ENCODE data around the gene CDC42BPA. TPM values are rescaled to one million over a fixed set of nuclear protein-coding genes. Genes with fewer than 3 reads are reported as not detected.

CDC42BPA gene
- polyA plus RNA-seq, 1 of the 3 experiments (the other 2 are of a cell fraction): 6.8 TPM

DNA sequence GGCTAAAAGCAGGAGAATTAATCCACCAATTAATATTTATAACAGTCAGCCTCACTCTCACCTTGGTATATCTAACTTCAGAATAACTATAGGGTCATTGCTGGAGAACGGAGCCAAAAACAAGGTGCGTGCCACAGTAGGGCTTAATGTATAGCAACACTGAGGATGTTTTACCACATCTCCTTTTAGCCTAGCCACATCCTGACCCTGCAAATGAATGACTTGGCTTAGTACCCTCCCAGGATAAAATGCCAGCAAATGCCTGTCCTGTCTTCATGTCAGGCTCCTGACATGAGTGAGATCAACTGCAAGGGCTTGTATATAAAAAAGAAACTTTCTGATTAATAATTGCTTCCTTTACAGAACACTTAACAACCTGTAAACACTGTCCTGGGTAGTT is 2.7 kb upstream of the CDC42BPA start:
- Histone ChIP-seq H2AFZ (ENCODE audit: low read depth) (no peak overlapping the region), H3K9ac (no peak overlapping the region), H3K9me3 (no peaks in the 10 kb centered on the region), H3K36me3 (replicated peaks in 1 of 2; ENCODE audit: control insufficient read depth in 1 of 2, insufficient read depth in 2 of 2, low read length in 1 of 2) (no peaks in the 10 kb centered on the region), H4K20me1 (ENCODE audit: insufficient read depth) (peaks cover 10% of the 10 kb centered on the region), H3K4me3 (ENCODE audit: low read depth in 2 of 2, low read length in 1 of 2) (no peak overlapping the region), H3K79me2 (ENCODE audit: insufficient read depth) (peaks cover 17% of the 10 kb centered on the region), H3K9me2 (no peaks in the 10 kb centered on the region), H3K27ac (ENCODE audit: low read depth in 2 of 2, low read length in 1 of 2) (no peak overlapping the region), H3K4me1 (ENCODE audit: control insufficient read depth in 1 of 2, insufficient read depth in 2 of 2, low read depth in 1 of 2, low read length in 1 of 2) (peaks cover 0 to 6% of the 10 kb centered on the region in 2 experiments; a peak in 2 of 4 replicates), H3K27me3 (ENCODE audit: insufficient read depth) (no peaks in the 10 kb centered on the region), H3F3A (replicated peaks; ENCODE audit: insufficient read depth) (peaks cover 7% of the 10 kb centered on the region), H3K4me2 (no peak overlapping the region)
- 100% methylated on average over 2 of the region's 2 CpGs for WGBS (ENCODE audit: low lambda C conversion rate)
- ChIA-PET CTCF (interaction anchor here (1.1 to 1.3 kb wide), 2 partner anchors 22 to 686 kb away, joined by 3 to 4 read pairs; no protein-coding TSS in a partner anchor), POLR2A (no interaction called here)
- no peak for DNase-seq
- TF ChIP-seq RXRA (IDR thresholded peaks at IDR 0.05; ENCODE audit: borderline replicate concordance, low read depth): no peak
- TF ChIP-seq, protein P1, sequence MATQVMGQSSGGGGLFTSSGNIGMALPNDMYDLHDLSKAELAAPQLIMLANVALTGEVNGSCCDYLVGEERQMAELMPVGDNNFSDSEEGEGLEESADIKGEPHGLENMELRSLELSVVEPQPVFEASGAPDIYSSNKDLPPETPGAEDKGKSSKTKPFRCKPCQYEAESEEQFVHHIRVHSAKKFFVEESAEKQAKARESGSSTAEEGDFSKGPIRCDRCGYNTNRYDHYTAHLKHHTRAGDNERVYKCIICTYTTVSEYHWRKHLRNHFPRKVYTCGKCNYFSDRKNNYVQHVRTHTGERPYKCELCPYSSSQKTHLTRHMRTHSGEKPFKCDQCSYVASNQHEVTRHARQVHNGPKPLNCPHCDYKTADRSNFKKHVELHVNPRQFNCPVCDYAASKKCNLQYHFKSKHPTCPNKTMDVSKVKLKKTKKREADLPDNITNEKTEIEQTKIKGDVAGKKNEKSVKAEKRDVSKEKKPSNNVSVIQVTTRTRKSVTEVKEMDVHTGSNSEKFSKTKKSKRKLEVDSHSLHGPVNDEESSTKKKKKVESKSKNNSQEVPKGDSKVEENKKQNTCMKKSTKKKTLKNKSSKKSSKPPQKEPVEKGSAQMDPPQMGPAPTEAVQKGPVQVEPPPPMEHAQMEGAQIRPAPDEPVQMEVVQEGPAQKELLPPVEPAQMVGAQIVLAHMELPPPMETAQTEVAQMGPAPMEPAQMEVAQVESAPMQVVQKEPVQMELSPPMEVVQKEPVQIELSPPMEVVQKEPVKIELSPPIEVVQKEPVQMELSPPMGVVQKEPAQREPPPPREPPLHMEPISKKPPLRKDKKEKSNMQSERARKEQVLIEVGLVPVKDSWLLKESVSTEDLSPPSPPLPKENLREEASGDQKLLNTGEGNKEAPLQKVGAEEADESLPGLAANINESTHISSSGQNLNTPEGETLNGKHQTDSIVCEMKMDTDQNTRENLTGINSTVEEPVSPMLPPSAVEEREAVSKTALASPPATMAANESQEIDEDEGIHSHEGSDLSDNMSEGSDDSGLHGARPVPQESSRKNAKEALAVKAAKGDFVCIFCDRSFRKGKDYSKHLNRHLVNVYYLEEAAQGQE (IDR thresholded peaks at IDR 0.05; ENCODE audit: low read depth, low read length): no peak
- TF ChIP-seq, protein P2, sequence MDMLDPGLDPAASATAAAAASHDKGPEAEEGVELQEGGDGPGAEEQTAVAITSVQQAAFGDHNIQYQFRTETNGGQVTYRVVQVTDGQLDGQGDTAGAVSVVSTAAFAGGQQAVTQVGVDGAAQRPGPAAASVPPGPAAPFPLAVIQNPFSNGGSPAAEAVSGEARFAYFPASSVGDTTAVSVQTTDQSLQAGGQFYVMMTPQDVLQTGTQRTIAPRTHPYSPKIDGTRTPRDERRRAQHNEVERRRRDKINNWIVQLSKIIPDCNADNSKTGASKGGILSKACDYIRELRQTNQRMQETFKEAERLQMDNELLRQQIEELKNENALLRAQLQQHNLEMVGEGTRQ (IDR thresholded peaks at IDR 0.05; ENCODE audit: borderline replicate concordance, low read depth, low read length): no peak
- no peak for TF ChIP-seq RFX5 (IDR thresholded peaks at IDR 0.05; ENCODE audit: low read length)
- no peak for TF ChIP-seq TAF1 (IDR thresholded peaks at IDR 0.05; ENCODE audit: borderline replicate concordance, low read depth, low read length)
- TF ChIP-seq TCF12 (IDR thresholded peaks at IDR 0.05): no peak
- TF ChIP-seq, protein P3, sequence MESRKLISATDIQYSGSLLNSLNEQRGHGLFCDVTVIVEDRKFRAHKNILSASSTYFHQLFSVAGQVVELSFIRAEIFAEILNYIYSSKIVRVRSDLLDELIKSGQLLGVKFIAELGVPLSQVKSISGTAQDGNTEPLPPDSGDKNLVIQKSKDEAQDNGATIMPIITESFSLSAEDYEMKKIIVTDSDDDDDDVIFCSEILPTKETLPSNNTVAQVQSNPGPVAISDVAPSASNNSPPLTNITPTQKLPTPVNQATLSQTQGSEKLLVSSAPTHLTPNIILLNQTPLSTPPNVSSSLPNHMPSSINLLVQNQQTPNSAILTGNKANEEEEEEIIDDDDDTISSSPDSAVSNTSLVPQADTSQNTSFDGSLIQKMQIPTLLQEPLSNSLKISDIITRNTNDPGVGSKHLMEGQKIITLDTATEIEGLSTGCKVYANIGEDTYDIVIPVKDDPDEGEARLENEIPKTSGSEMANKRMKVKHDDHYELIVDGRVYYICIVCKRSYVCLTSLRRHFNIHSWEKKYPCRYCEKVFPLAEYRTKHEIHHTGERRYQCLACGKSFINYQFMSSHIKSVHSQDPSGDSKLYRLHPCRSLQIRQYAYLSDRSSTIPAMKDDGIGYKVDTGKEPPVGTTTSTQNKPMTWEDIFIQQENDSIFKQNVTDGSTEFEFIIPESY (IDR thresholded peaks at IDR 0.05; ENCODE audit: borderline replicate concordance, low read depth): no peak
- no peak for TF ChIP-seq EP300 (IDR thresholded peaks at IDR 0.05; ENCODE audit: borderline replicate concordance in 1 of 2, low read depth in 1 of 2, low read length in 1 of 2)
- TF ChIP-seq, protein P4, sequence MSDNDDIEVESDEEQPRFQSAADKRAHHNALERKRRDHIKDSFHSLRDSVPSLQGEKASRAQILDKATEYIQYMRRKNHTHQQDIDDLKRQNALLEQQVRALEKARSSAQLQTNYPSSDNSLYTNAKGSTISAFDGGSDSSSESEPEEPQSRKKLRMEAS (IDR thresholded peaks at IDR 0.05; ENCODE audit: low read depth): no peak
- no peak for TF ChIP-seq NFIC (IDR thresholded peaks at IDR 0.05; ENCODE audit: borderline replicate concordance)
- no peak for TF ChIP-seq EZH2phosphoT487 (IDR thresholded peaks at IDR 0.05; ENCODE audit: borderline replicate concordance, low read depth)
- TF ChIP-seq FOSL2 (IDR thresholded peaks at IDR 0.05; ENCODE audit: borderline replicate concordance, low read depth): no peak
- TF ChIP-seq SMC3 (IDR thresholded peaks at IDR 0.05; ENCODE audit: low read depth, low read length): no peak
- no peak for TF ChIP-seq FOXM1 (IDR thresholded peaks at IDR 0.05; ENCODE audit: low read depth)
